GM12878 (cell line): ENCODE measurements around the gene PGC. TPM values are rescaled to one million over a fixed set of nuclear protein-coding genes. Genes with fewer than 3 reads are reported as not detected.

ENCODE experiments used
- ATAC-seq: fragments of 200-7000 bp; cut with Tn5 transposase; 3 replicates; pipeline ENCODE4 v1.9.1; 2020; ENCODE audit warnings: mild to moderate bottlenecking, moderate library complexity
- BruUV-seq: library from RNA; stranded (reverse); fragments of 400-500 nt; replicated peaks from 2 replicates; lab custom pipeline; 2021; lab: Mats Ljungman, UMichigan
- CTCF ChIA-PET: fragments of 300-600 bp; sonication (Branson Sonifier 250); formaldehyde crosslinking; extraction: SDS; loops from one replicate; lab custom pipeline; 2021; ENCODE audit warnings: inconsistent platforms; lab: Yijun Ruan, JAX
- POLR2A ChIA-PET: fragments of 350-600 bp; formaldehyde crosslinking; extraction: SDS; loops from one replicate; lab custom pipeline; 2021; ENCODE audit warnings: inconsistent platforms; lab: Charles Lee
- RAD21 ChIA-PET: fragments of 300-600 bp; sonication (Branson Sonifier 250); formaldehyde crosslinking; loops from one replicate; lab custom pipeline; 2023; ENCODE audit warnings: antibody characterized with exemption; ENCODE audit not compliant: unreplicated experiment; lab: Charles Lee
- SMC1A ChIA-PET: fragments of 300-600 bp; sonication (Branson Sonifier 250); formaldehyde crosslinking; loops from one replicate; lab custom pipeline; 2023; ENCODE audit not compliant: unreplicated experiment, uncharacterized antibody; lab: Charles Lee
- DNase-seq: peaks from one replicate; pipeline ENCODE4 v3.0.0-alpha.2; 2011; ENCODE audit warnings: low read depth, low spot score
- FAIRE-seq: peaks from 3 replicates; lab custom pipeline; 2011; peaks lifted over from hg19 to GRCh38; lab: Jason Lieb, UNC
- H2AFZ ChIP-seq: 2 replicates; pipeline ENCODE4 v1.6.0; 2011; ENCODE audit warnings: low read depth, low read length, control low read depth; ENCODE audit not compliant: control insufficient read depth
- H3K27ac ChIP-seq: 2 replicates; pipeline ENCODE4 v1.5.1; 2011; ENCODE audit warnings: control low read depth; ENCODE audit not compliant: control insufficient read depth, insufficient read depth
- H3K27me3 ChIP-seq, 2 experiments: replicated peaks in 1 of 2; 2 replicates each; pipeline versions ENCODE4 v1.6.0 to v1.6.1; 2011; ENCODE audit warnings: low read length in 1 of 2; ENCODE audit not compliant: control insufficient read depth in 2 of 2, insufficient read depth in 2 of 2
- H3K36me3 ChIP-seq, 2 experiments: 2 replicates each; pipeline ENCODE4 v1.5.1; 2011; ENCODE audit warnings: low read length in 1 of 2; ENCODE audit not compliant: control insufficient read depth in 2 of 2, insufficient read depth in 2 of 2
- H3K4me1 ChIP-seq: 2 replicates; pipeline ENCODE4 v1.6.1; 2011; ENCODE audit warnings: mild to moderate bottlenecking, low read length, moderate library complexity, mixed read lengths; ENCODE audit not compliant: control insufficient read depth, insufficient read depth
- H3K4me2 ChIP-seq: 2 replicates; pipeline ENCODE4 v1.6.0; 2011; ENCODE audit warnings: control low read depth; ENCODE audit not compliant: control insufficient read depth, insufficient read depth
- H3K4me3 ChIP-seq: fragments of 200-600 bp; sonication (generic); 2 replicates; pipeline ENCODE4 v1.5.1; 2016
- H3K79me2 ChIP-seq: 2 replicates; pipeline ENCODE4 v1.6.0; 2011; ENCODE audit warnings: low read length; ENCODE audit not compliant: control insufficient read depth, insufficient read depth
- H3K9ac ChIP-seq: 2 replicates; pipeline ENCODE4 v1.8.0; 2011; ENCODE audit warnings: low read length, control low read depth, mixed read lengths; ENCODE audit not compliant: control insufficient read depth, insufficient read depth
- H3K9me3 ChIP-seq: replicated peaks from 3 replicates; pipeline ENCODE4 v1.5.1; 2011; ENCODE audit warnings: mild to moderate bottlenecking, low read length; ENCODE audit not compliant: control insufficient read depth, insufficient read depth
- H4K20me1 ChIP-seq: 2 replicates; pipeline ENCODE4 v1.6.0; 2011; ENCODE audit not compliant: control insufficient read depth, insufficient read depth
- ASH2L ChIP-seq: fragments of 300-600, 200-600 bp; sonication (generic); IDR thresholded peaks from 2 replicates; pipeline ENCODE4 v1.6.1; 2017; ENCODE audit warnings: low read depth, mild to moderate bottlenecking, borderline replicate concordance
- BCL11A ChIP-seq: IDR thresholded peaks from 2 replicates; pipeline ENCODE4 v1.6.1; 2011; ENCODE audit warnings: low read depth, low read length
- CEBPB ChIP-seq, 2 experiments: fragments of 150-350 bp in 1 of 2; IDR thresholded peaks; 2 replicates each; pipeline ENCODE4 v1.6.1; 2012 to 2014; ENCODE audit warnings: low read depth in 2 of 2, low read length in 2 of 2, borderline replicate concordance in 1 of 2, inconsistent platforms in 1 of 2
- CREB1 ChIP-seq: IDR thresholded peaks from 2 replicates; pipeline ENCODE4 v1.6.1; 2012; ENCODE audit warnings: low read depth, mild to moderate bottlenecking, inconsistent platforms
- ESRRA ChIP-seq: IDR thresholded peaks from 2 replicates; pipeline ENCODE4 v1.6.1; 2012; ENCODE audit warnings: mild to moderate bottlenecking, low read length, improper control_type of control experiment
- FOXK2 ChIP-seq: fragments of 450-650 bp; IDR thresholded peaks from 2 replicates; pipeline ENCODE4 v1.6.1; 2017; ENCODE audit warnings: mild to moderate bottlenecking, moderate library complexity
- HDAC2 ChIP-seq: fragments of 200-600 bp; sonication (generic); IDR thresholded peaks from 2 replicates; pipeline ENCODE4 v1.6.1; 2017
- NFXL1 ChIP-seq: fragments of 450-650 bp; IDR thresholded peaks from 2 replicates; pipeline ENCODE4 v1.6.1; 2017; ENCODE audit warnings: antibody characterized with exemption, mild to moderate bottlenecking, borderline replicate concordance
- NFYB ChIP-seq: IDR thresholded peaks from 2 replicates; pipeline ENCODE4 v1.6.1; 2011; ENCODE audit warnings: low read depth, mild to moderate bottlenecking, low read length, improper control_type of control experiment, moderate library complexity; ENCODE audit not compliant: insufficient read depth
- PML ChIP-seq: IDR thresholded peaks from 2 replicates; pipeline ENCODE4 v1.6.1; 2012; ENCODE audit warnings: low read length, inconsistent platforms
- SMAD5 ChIP-seq: IDR thresholded peaks from 2 replicates; pipeline ENCODE4 v1.6.1; 2016; ENCODE audit warnings: antibody characterized with exemption, low read depth
- SMARCA5 ChIP-seq: fragments of 450-650 bp; IDR thresholded peaks from 2 replicates; pipeline ENCODE4 v1.6.1; 2017; ENCODE audit warnings: mild to moderate bottlenecking
- SP1 ChIP-seq: IDR thresholded peaks from one replicate; pipeline ENCODE4 v1.6.1; 2011; ENCODE audit warnings: low read depth, low read length
- SREBF1 ChIP-seq: IDR thresholded peaks from 2 replicates; pipeline ENCODE4 v1.6.1; 2012; ENCODE audit warnings: mild to moderate bottlenecking, low read length
- SUZ12 ChIP-seq: fragments of 200-600 bp; sonication (generic); IDR thresholded peaks from one replicate; pipeline ENCODE4 v1.6.1; 2018; ENCODE audit warnings: antibody characterized with exemption, mild to moderate bottlenecking; ENCODE audit not compliant: unreplicated experiment
- TCF7 ChIP-seq: IDR thresholded peaks from 2 replicates; pipeline ENCODE4 v1.6.1; 2014; ENCODE audit warnings: antibody characterized with exemption, borderline replicate concordance
- WRNIP1 ChIP-seq: IDR thresholded peaks from 2 replicates; pipeline ENCODE4 v1.6.1; 2011; ENCODE audit warnings: low read depth, low read length, improper control_type of control experiment, borderline replicate concordance
- in situ Hi-C: fragments of 300-500 bp; cut with MboI; formaldehyde crosslinking; loops from 9 replicates; pipeline ENCODE4 v1.14.3; 2018; ENCODE audit warnings: mixed read lengths
- intact Hi-C: fragments of 100-400 bp; cut with micrococcal nuclease; formaldehyde crosslinking; loops from one replicate; pipeline ENCODE4 v1.14.2; 2022; ENCODE audit not compliant: unreplicated experiment
- polyA plus RNA-seq, 11 experiments: library from polyadenylated mRNA; depleted of rRNA in 4 of 11; unstranded in 6 of 11; stranded (reverse) in 5 of 11; fragments of >200 nt; fragmentation: Nextera tagmentation in 4 of 11; fragmentation: Illumina TruSeq in 1 of 11; extraction: Ambion mirVana in 4 of 11; extraction: Trizol in 1 of 11; gene quantifications; 1 replicate in 1 of 11; 2 replicates in 10 of 11; pipeline versions ENCODE4 v1.2.1 to v1.2.3, GENCODE V29; 2011 to 2016; ENCODE audit warnings: inconsistent platforms in 2 of 11, missing spikeins in 2 of 11, low read depth in 1 of 11
- total RNA-seq, 4 experiments: library from RNA; depleted of rRNA in 3 of 4; stranded (reverse); fragments of >200 nt in 3 of 4; fragmentation: Illumina TruSeq in 1 of 4; extraction: Trizol in 1 of 4; gene quantifications; 2 replicates each; pipeline versions ENCODE4 v1.2.1 to v1.2.3, GENCODE V29; 2013 to 2021
- TF ChIP-seq, protein P1 (sequence below): fragments of 150-350 bp; IDR thresholded peaks from 2 replicates; pipeline ENCODE4 v1.6.1; 2014; ENCODE audit warnings: mild to moderate bottlenecking, low read depth, low read length
- TF ChIP-seq, protein P2 (sequence below): IDR thresholded peaks from 2 replicates; pipeline ENCODE4 v1.6.1; 2011; ENCODE audit warnings: low read depth, low read length, improper control_type of control experiment, borderline replicate concordance
- TF ChIP-seq, protein P3 (sequence below): fragments of 450-650 bp; IDR thresholded peaks from 2 replicates; pipeline ENCODE4 v1.6.1; 2017; ENCODE audit warnings: borderline replicate concordance

The PGC gene
- total and polyA plus RNA-seq, 10 of the 15 experiments (the other 5 are each of a cell fraction or from before 2014, with no cell fraction given): 0.26 TPM; not detected in 9

GRCh38 chr6:41692080-41692675, 55.0 kb downstream of the PGC start:
- CTCF ChIA-PET: interaction anchor here (0.5 to 2.9 kb wide), 5 partner anchors 9 to 1981 kb away, joined by 3 to 9 read pairs (median 3); no protein-coding TSS in a partner anchor
- no peak overlapping the region for H3K4me2 ChIP-seq
- H3K9ac ChIP-seq: no peak overlapping the region
- no peak overlapping the region for H3K27ac ChIP-seq
- in situ Hi-C loops: no loop called here
- FAIRE-seq: no peak
- RAD21 ChIA-PET: no interaction called here
- H3K27me3 ChIP-seq: no peaks in the 10 kb centered on the region
- no peaks in the 10 kb centered on the region for H3K4me1 ChIP-seq
- peaks cover 33% of the 10 kb centered on the region for H3K79me2 ChIP-seq
- ATAC-seq: no peak; the same call in 2 of the 3 replicates
- BruUV-seq: no TSS peak
- peaks cover 10 to 36% of the 10 kb centered on the region in 2 experiments; a peak in 3 of 4 replicates for H3K36me3 ChIP-seq
- H3K4me3 ChIP-seq: no peak overlapping the region
- TF ChIP-seq, protein P1, sequence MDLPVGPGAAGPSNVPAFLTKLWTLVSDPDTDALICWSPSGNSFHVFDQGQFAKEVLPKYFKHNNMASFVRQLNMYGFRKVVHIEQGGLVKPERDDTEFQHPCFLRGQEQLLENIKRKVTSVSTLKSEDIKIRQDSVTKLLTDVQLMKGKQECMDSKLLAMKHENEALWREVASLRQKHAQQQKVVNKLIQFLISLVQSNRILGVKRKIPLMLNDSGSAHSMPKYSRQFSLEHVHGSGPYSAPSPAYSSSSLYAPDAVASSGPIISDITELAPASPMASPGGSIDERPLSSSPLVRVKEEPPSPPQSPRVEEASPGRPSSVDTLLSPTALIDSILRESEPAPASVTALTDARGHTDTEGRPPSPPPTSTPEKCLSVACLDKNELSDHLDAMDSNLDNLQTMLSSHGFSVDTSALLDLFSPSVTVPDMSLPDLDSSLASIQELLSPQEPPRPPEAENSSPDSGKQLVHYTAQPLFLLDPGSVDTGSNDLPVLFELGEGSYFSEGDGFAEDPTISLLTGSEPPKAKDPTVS: no peak
- TF ChIP-seq, protein P2, sequence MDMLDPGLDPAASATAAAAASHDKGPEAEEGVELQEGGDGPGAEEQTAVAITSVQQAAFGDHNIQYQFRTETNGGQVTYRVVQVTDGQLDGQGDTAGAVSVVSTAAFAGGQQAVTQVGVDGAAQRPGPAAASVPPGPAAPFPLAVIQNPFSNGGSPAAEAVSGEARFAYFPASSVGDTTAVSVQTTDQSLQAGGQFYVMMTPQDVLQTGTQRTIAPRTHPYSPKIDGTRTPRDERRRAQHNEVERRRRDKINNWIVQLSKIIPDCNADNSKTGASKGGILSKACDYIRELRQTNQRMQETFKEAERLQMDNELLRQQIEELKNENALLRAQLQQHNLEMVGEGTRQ: no peak
- no peak for TF ChIP-seq SMARCA5
- no peak for TF ChIP-seq BCL11A
- no peak for TF ChIP-seq SP1
- TF ChIP-seq SUZ12: no peak
- no peak for TF ChIP-seq TCF7
- no peak for TF ChIP-seq SREBF1
- TF ChIP-seq CREB1: no peak
- no peak for TF ChIP-seq FOXK2
- no peak for TF ChIP-seq CEBPB (IDR thresholded peaks at IDR 0.05; ENCODE audit: borderline replicate concordance in 1 of 2, low read depth in 2 of 2, low read length in 2 of 2)
- TF ChIP-seq ASH2L: no peak
- TF ChIP-seq, protein P3, sequence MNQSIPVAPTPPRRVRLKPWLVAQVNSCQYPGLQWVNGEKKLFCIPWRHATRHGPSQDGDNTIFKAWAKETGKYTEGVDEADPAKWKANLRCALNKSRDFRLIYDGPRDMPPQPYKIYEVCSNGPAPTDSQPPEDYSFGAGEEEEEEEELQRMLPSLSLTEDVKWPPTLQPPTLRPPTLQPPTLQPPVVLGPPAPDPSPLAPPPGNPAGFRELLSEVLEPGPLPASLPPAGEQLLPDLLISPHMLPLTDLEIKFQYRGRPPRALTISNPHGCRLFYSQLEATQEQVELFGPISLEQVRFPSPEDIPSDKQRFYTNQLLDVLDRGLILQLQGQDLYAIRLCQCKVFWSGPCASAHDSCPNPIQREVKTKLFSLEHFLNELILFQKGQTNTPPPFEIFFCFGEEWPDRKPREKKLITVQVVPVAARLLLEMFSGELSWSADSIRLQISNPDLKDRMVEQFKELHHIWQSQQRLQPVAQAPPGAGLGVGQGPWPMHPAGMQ: no peak
- TF ChIP-seq NFYB: no peak
- TF ChIP-seq WRNIP1: no peak
- TF ChIP-seq HDAC2: no peak
- TF ChIP-seq ESRRA: no peak
- no peak for TF ChIP-seq NFXL1
- TF ChIP-seq SMAD5: no peak
- TF ChIP-seq PML: no peak
- H2AFZ ChIP-seq: no peak overlapping the region
- no peak for DNase-seq
- no peaks in the 10 kb centered on the region; the same call in 1 of the 2 replicates for H4K20me1 ChIP-seq
- POLR2A ChIA-PET: interaction anchor here (0.5 to 1.1 kb wide), 2 partner anchors 13 to 86 kb away, joined by 3 read pairs; no protein-coding TSS in a partner anchor
- H3K9me3 ChIP-seq: no peaks in the 10 kb centered on the region
- SMC1A ChIA-PET: interaction anchor here (0.8 kb wide), 1 partner anchor 30 kb away, joined by 3 read pairs; no protein-coding TSS in a partner anchor
- intact Hi-C loops: no loop called here
